ACHN (cell line): Measurements from ENCODE around the gene TUBGCP6.
"Not testable (repeated sequence)": the region's sequence is repeated elsewhere in the genome, so short reads cannot be mapped to it uniquely, and the experiment has no call there.

ENCODE experiments used
- DNase-seq: peaks from one replicate; pipeline ENCODE4 v3.0.0-alpha.2; 2015
- in situ Hi-C: cut with HindIII; loops from 2 replicates; pipeline ENCODE4 v1.10.0; 2017; ENCODE audit warnings: low sequenced_read_pairs, low pct_ligation_motif_present, low pct_unique_long_range_greater_than_20kb

The TUBGCP6 gene

GRCh38 chr22:50205781-50206569, 38.8 kb downstream of the TUBGCP6 start:
- in situ Hi-C loops = no loop called here
- no peak for DNase-seq

DNA sequence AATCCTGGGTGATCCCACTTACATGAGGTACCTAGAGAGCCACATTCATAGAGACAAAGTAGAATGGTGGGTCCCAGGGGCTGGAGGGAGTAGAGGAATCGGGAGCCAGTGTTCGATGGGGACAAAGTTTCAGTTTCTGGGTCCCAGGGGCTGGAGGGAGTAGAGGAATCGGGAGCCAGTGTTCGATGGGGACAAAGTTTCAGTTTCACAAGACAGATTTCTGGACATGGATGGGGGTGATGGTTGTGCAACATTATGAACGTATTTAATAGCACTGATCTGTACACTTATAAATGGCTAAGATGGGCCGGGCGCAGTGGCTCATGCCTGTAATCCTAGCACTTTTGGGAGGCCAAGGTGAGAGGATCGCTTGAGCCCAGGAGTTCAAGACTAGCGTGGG, 39.8 kb downstream of the TUBGCP6 start:
- in situ Hi-C loops, DNase-seq: not testable (repeated sequence)

DNA sequence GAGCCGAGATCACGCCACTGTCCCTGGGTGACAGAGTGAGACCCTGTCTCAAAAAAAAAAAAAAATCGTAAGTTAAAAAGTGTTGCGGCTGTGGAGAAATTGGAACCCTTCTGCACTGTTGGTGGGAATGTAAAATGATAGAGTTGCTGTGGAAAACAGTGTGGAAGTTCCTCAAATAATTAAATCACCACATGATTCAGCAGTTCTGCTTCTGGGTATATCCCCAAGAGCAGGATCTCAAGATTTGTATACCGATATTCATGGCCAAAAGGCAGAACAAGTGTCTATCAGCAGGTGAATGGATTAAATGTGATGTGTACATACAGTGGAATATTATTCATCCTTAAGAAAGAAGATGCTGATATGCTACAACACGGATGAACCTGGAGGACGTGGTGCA, 40.3 kb downstream of the TUBGCP6 start:
- no peak for DNase-seq
- in situ Hi-C loops = no loop called here

- in situ Hi-C loops = no loop called here
Observed at GRCh38 chr22:50203288-50203687, 41.5 kb downstream of the TUBGCP6 start.

DNA sequence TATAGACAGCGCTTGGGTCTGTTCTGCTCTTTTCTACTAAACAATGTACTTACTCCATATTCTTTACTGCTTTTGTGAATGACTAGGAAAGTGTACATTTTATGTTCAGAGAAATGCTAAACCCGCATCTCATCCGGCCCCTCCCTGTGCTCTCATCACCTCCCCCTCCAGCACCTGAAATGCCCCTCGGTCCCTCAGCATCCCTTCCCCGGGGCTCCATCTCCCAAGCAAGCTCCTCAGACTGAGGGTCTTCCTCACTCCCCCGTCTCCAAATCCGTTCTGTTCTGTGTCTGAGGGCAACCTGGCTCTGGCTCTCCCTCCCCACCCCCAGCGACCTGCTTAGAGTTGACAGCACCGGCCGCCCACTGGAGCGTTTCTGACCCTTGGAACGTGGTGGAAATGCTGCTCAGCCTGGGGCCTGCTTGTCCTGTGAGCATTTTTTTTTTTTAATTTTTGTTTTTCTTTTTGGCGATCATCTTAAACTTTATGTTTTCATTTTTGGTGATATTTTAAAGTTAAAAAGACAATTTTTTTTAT, 42.6 kb downstream of the TUBGCP6 start:
- DNase-seq = no peak
- in situ Hi-C loops = no loop called here

More at GRCh38 chr22:50203288-50203687, 41.5 kb downstream of the TUBGCP6 start:
- DNase-seq = no peak

GRCh38 chr22:50201191-50202129, 43.4 kb downstream of the TUBGCP6 start:
- in situ Hi-C loops = no loop called here
- peak; percentile 15 for DNase-seq

GRCh38 chr22:50200461-50201190, 44.2 kb downstream of the TUBGCP6 start, which contains the start of gene SELENOO:
Gene SELENOO (plus strand): TSS chr22:50201011. CDS start chr22:50201037, 26 bp downstream.
- DNase-seq = peak; percentile 77

GRCh38 chr22:50199829-50200460, 44.9 kb downstream of the TUBGCP6 start:
- in situ Hi-C loops = no loop called here
- no peak for DNase-seq

More at GRCh38 chr22:50200461-50201190, 44.2 kb downstream of the TUBGCP6 start, which contains the start of gene SELENOO:
- in situ Hi-C loops = no loop called here

GRCh38 chr22:50199251-50199721, 45.5 kb downstream of the TUBGCP6 start:
- in situ Hi-C loops = no loop called here
- DNase-seq = no peak

GRCh38 chr22:50198624-50199017, 46.2 kb downstream of the TUBGCP6 start:
- in situ Hi-C loops = no loop called here
- no peak for DNase-seq

DNA sequence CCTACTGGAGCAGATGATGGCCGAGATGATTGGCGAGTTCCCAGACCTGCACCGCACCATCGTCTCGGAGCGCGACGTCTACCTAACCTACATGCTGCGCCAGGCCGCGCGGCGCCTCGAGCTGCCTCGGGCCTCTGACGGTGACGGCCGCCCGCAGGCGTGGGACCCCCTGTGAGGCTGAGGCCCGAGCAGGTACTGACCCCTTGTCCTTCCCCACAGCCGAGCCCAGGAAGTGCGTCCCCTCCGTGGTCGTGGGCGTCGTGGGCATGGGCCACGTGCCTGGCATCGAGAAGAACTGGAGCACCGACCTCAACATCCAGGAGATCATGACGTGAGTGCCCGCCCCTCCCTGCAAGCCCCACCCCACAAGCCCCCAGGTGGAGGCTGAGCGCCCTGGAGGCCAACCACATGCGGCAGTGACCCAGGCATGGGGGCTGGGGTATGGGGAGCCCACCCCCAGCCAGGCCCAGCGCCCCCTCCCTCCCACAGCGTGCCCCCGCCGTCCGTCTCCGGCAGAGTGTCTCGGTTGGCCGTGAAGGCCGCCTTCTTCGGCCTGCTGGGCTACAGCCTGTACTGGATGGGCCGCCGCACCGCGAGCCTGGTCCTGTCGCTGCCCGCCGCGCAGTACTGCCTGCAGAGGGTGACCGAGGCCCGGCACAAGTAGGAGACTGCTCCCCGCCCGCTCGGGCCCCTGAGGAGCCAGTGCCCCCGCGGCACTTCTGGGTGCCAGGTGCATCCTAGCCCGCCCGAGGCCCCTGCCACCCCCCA, 46.8 kb downstream of the TUBGCP6 start:
- no peak for DNase-seq
- in situ Hi-C loops = no loop called here

GRCh38 chr22:50197000-50197800, 47.6 kb downstream of the TUBGCP6 start:
- no peak for DNase-seq
- in situ Hi-C loops = no loop called here

DNA sequence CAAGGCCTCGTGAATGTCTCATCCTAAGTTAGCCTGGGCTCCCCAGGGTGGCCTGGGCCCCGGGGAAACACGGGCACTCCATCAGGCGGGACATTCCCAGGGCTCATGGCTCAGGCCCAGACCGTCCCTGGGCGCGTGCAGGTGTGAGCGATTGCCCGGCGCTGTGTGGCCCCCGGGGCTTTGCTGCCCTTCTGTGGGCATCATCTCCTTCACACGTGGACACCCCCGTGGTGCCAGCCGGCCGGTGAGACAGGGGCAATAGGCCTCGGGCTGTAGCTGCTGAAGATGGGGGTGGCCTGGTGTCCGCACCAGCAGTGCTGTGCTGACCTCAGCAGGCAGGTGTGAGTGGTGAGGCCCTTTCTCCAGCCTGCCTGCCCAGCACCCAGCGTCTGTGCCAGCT, 48.6 kb downstream of the TUBGCP6 start:
- in situ Hi-C loops = no loop called here
- DNase-seq = no peak

DNA sequence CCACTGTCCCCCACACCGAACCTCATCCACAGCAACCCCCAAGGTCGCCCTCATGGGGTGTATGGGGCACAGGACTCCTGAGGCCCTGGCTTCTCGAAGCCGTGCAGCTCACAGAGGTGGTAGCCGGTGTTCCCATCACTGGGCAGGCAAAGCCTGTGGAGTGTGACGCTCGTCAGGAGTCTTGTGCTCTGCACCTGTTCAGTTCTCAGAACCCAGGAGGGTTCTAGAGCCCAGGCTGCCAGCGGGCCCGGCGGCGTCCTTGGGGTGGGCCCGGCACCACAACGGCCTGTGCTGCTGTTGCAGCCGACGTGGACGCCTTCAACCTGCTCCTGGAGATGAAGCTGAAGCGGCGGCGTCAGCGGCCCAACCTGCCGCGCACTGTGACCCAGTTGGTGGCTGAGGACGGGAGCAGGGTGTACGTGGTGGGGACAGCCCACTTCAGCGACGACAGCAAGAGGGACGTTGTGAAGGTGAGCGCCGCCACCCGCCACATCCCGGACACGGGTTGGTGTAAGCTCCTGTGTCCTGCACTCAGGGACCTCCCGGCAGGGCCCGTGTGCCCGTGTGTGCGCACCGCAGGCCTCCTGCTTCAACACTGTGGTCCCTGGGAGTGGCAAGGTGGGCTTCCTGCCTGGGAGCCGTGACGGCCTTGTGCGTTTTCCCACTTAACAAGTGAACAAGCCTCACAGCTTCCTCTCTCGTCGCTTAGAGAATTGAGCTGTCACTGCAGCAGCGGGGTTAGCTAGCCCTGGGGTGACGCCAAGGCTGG, 50.6 kb downstream of the TUBGCP6 start:
- no peak for DNase-seq
- in situ Hi-C loops = no loop called here

DNA sequence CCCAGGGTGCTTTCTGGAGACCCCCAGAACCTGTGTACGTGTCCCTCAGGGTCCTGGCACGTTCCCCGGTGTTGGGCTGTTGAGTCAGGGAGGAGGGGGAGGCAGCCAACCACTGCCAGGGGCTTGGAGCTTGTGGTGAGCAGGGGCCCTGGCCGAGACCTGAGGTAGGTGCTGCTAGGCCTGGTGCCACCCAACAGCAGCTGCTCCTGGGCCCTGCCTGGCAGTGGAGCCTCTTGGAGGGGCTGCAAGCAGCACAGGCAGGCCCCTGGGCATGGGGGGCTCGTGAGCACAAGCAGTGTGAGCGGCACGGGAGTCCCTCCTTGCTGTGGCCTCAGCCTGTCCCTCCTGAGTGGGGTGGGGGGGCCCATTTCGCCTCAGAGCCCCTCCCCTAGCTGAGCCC, 51.2 kb downstream of the TUBGCP6 start:
- no peak for DNase-seq
- in situ Hi-C loops = no loop called here
